Mammary epithelial cell (primary cell): ENCODE measurements around the gene ING3.

Experiments used
- EZH2 ChIP-seq: IDR thresholded peaks from 2 replicates; pipeline ENCODE4 v1.6.1; 2012; ENCODE audit warnings: low read length, inconsistent platforms, borderline replicate concordance
- TF ChIP-seq, protein P1 (sequence below), 2 donors: IDR thresholded peaks in 1 of 2; conservative IDR thresholded peaks in 1 of 2; 2 replicates each; pipeline ENCODE4 v1.5.1; 2011 to 2012; ENCODE audit warnings: inconsistent platforms in 2 of 2, low read length in 2 of 2, mild to moderate bottlenecking in 2 of 2, control low read depth in 1 of 2, low read depth in 1 of 2; ENCODE audit not compliant: insufficient read depth in 1 of 2; ENCODE audit errors: extremely low read depth in 1 of 2

DNA sequence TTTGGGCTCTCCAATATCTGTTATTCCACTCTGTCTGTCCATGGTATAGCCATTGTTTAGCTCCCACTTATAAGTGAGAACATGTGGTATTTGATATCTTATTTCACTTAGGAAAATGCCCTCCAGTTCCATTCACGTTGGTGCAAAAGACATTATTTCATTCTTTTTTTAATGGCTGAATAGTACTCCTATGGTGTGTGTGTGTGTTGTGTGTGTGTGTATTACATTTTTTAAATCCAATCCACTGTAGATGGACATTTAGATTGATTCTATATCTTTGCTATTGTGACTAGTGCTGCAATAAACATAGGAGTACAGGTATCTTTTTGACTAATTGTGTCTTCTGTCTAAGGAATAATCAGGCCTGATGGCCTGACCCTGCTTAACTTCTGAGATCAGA is 30.5 kb downstream of the ING3 start:
- TF ChIP-seq, protein P1, sequence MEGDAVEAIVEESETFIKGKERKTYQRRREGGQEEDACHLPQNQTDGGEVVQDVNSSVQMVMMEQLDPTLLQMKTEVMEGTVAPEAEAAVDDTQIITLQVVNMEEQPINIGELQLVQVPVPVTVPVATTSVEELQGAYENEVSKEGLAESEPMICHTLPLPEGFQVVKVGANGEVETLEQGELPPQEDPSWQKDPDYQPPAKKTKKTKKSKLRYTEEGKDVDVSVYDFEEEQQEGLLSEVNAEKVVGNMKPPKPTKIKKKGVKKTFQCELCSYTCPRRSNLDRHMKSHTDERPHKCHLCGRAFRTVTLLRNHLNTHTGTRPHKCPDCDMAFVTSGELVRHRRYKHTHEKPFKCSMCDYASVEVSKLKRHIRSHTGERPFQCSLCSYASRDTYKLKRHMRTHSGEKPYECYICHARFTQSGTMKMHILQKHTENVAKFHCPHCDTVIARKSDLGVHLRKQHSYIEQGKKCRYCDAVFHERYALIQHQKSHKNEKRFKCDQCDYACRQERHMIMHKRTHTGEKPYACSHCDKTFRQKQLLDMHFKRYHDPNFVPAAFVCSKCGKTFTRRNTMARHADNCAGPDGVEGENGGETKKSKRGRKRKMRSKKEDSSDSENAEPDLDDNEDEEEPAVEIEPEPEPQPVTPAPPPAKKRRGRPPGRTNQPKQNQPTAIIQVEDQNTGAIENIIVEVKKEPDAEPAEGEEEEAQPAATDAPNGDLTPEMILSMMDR (conservative IDR thresholded peaks at IDR 0.05 in 1 of 2, IDR thresholded peaks at IDR 0.05 in 1 of 2; ENCODE audit: extremely low read depth in 1 of 2, insufficient read depth in 1 of 2, low read depth in 1 of 2, low read length in 2 of 2) = no peak
- TF ChIP-seq EZH2 = no peak
